ENCODE measurements around the gene AFAP1L2. TPM values are rescaled to one million over a fixed set of nuclear protein-coding genes. Genes with fewer than 3 reads are reported as not detected.

AFAP1L2 gene
- total RNA-seq, 2 donors from 2014 or later: 1.3 to 8.8 TPM

GRCh38 chr10:114326795-114327194, 77.5 kb downstream of the AFAP1L2 start:
- DNase-seq (ENCODE audit: low spot score) (no peak), ATAC-seq (no peak)
- Mint-ChIP-seq H3K4me3 (no peak overlapping the region), H3K9me3 (no peaks in the 10 kb centered on the region), H3K36me3 (no peaks in the 10 kb centered on the region), H3K27ac (no peak overlapping the region), H3K4me1 (ENCODE audit: low read depth in 2 of 2) (no peaks in the 10 kb centered on the region), H3K27me3 (no peaks in the 10 kb centered on the region)

GRCh38 chr10:114323023-114323422, 81.3 kb downstream of the AFAP1L2 start:
- H3K27ac Mint-ChIP-seq: no peak overlapping the region
- H3K4me1 Mint-ChIP-seq (ENCODE audit: low read depth in 2 of 2): peaks cover 0 to 3% of the 10 kb centered on the region in 2 donors
- H3K36me3 Mint-ChIP-seq: no peaks in the 10 kb centered on the region
- H3K27me3 Mint-ChIP-seq: peaks cover 2 to 3% of the 10 kb centered on the region in 2 donors
- no peak overlapping the region for H3K4me3 Mint-ChIP-seq
- no peaks in the 10 kb centered on the region for H3K9me3 Mint-ChIP-seq
- no peak for ATAC-seq
- no peak for DNase-seq (ENCODE audit: low spot score)

GRCh38 chr10:114322344-114322743, 82.0 kb downstream of the AFAP1L2 start:
- ATAC-seq: no peak
- H3K27me3 Mint-ChIP-seq: peaks cover 3 to 5% of the 10 kb centered on the region in 2 donors
- no peaks in the 10 kb centered on the region for H3K36me3 Mint-ChIP-seq
- H3K4me3 Mint-ChIP-seq: no peak overlapping the region
- no peaks in the 10 kb centered on the region for H3K9me3 Mint-ChIP-seq
- no peak for DNase-seq (ENCODE audit: low spot score)
- H3K4me1 Mint-ChIP-seq (ENCODE audit: low read depth in 2 of 2): peaks cover 0 to 3% of the 10 kb centered on the region in 2 donors
- H3K27ac Mint-ChIP-seq: no peak overlapping the region

DNA sequence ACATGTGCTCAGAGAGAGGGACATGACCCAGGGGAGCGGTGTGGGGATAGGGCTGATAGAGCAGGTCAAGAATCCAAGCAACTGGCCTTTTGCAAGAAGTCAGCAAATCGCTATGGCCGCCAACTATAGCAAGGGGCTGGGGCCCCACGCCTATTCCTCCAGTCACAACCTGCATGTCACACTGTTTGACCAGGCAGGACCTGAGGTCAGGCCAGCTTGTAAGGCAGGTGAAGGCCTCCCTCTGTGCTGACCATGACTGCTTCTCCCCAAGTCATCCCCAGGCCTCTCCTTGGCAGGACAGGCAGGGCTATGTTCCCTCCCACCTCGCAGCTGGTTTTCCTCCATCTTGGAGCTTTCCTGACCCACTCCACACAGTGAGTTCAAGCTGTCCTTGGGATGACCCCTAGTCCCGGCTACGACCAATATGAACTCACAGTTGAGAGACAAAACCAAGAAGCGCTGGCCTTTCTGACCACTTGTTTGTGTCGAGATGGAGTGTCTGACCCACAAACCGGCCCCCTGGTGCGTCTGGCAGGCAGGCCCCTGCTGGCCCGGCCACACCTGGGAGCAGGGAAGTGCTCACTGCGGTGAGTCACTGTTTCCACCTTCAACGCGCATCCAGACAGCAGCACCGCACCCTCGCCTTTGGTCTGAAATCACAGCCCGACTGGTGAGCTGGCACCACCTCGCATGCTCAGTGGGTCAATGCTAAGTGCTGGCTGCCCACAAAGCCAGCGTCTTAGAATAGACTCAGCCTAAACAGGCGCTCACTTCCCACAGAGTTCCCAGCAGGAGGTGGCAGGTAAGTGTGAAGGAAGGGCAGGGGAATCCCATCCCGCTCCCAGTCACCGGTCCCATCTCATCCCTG, 83.8 kb downstream of the AFAP1L2 start:
- Mint-ChIP-seq H3K4me1 (ENCODE audit: low read depth in 2 of 2) (peaks cover 0 to 3% of the 10 kb centered on the region in 2 donors), H3K4me3 (no peak overlapping the region), H3K27ac (no peak overlapping the region), H3K36me3 (no peaks in the 10 kb centered on the region), H3K9me3 (no peaks in the 10 kb centered on the region), H3K27me3 (peaks cover 6 to 12% of the 10 kb centered on the region in 2 donors)
- ATAC-seq (no peak), DNase-seq (ENCODE audit: low spot score) (no peak)

GRCh38 chr10:114319406-114320248, 84.7 kb downstream of the AFAP1L2 start:
- Mint-ChIP-seq H3K27me3 (peaks cover 6 to 12% of the 10 kb centered on the region in 2 donors), H3K4me3 (no peak overlapping the region), H3K27ac (no peak overlapping the region), H3K4me1 (ENCODE audit: low read depth in 2 of 2) (peaks cover 0 to 3% of the 10 kb centered on the region in 2 donors), H3K9me3 (no peaks in the 10 kb centered on the region), H3K36me3 (no peaks in the 10 kb centered on the region)
- ATAC-seq (no peak), DNase-seq (ENCODE audit: low spot score) (peak; percentile 15)

DNA sequence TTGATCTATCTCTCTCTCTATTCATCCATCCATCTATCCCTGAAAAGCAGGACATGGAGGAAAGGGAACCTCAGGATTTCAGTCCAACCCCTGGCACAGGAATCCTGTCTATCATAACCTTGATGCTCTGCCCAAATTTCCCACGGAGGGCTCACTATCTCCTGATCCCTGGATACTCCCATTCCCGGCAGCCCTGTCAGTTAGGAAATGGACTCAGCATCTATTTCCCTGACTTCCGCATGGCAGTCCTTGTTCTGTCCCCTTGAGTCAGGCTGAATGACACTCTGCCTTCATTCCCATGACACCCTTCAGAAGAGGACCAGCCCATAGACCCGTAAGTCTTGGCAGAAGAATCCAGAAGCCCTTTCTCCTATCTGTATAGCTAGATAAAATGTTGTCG, 87.6 kb downstream of the AFAP1L2 start:
- H3K4me1 Mint-ChIP-seq (ENCODE audit: low read depth in 2 of 2): peaks cover 0 to 3% of the 10 kb centered on the region in 2 donors
- H3K36me3 Mint-ChIP-seq: no peaks in the 10 kb centered on the region
- H3K27me3 Mint-ChIP-seq: peaks cover 6 to 12% of the 10 kb centered on the region in 2 donors
- DNase-seq (ENCODE audit: low spot score) (no peak), ATAC-seq (no peak)
- no peaks in the 10 kb centered on the region for H3K9me3 Mint-ChIP-seq
- H3K27ac Mint-ChIP-seq: peak overlapping the region in 1 of 2 donors; percentile 2
- H3K4me3 Mint-ChIP-seq: no peak overlapping the region

DNA sequence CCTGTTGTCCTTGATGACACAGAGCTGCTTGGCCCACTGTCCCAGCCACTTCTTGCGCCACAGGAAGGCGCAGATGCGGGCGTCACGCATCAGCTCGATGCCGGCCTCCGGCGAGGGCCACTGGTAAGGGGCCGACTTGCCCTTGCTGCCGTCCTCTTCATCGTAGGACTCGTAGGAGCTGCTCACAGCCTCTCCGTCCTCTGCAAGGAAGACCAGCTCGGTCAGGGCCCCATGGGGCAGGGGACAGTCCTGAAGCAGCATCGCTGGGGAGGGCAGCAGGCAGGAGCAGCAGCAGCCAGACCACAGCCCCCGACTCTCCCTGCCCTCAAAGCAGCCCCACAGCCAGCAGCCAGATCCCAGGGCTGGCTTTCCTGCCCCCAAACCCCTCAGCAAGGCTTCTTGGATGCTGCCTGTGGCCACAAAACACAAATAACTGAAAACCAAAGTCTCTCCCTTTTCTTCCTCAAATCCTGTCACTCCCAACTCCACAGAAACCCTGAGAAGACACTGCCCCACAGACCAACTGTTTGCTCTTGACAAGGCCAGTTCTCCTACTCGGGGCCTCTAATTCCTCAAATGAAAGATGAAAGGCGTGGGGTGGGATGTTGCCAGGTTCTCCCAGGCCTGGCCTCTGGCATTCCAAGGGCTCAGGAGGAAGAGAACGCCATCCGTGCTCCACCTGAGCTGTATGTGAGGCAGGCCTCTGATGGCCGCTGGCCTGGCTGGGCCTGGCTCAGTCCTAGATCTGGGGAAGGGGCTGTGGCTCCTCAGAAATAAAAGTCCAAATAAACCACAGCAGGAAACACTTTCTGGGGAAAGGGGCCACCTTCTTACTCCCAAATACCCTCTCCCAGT, 88.5 kb downstream of the AFAP1L2 start:
- H3K4me1 Mint-ChIP-seq (ENCODE audit: low read depth in 2 of 2): peaks cover 0 to 3% of the 10 kb centered on the region in 2 donors
- peaks cover 6 to 12% of the 10 kb centered on the region in 2 donors for H3K27me3 Mint-ChIP-seq
- ATAC-seq (peak; percentile 29 to 37), DNase-seq (ENCODE audit: low spot score) (no peak)
- H3K27ac Mint-ChIP-seq: peak overlapping the region in 1 of 2 donors; percentile 2
- no peaks in the 10 kb centered on the region for H3K36me3 Mint-ChIP-seq
- H3K4me3 Mint-ChIP-seq: no peak overlapping the region
- no peaks in the 10 kb centered on the region for H3K9me3 Mint-ChIP-seq

DNA sequence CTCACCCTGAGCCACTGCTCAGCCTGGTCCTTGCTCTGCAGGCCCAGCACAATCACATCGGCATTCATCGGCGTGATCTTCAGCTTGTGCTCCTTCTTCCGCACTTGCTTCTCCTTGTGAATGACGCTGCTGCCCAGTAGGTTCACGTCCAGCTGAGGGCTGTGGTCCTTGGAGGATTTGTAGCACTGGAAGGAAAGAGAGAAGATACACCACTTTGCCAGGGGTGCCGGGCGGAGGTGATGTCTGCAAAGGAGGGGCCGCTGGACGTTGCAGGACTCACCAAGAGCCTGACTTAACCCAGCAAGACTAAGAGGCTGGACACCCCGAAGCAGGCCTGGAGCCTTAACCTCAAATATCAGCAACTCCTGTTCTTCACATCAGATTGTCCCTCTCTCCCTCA, 90.4 kb downstream of the AFAP1L2 start:
- no peaks in the 10 kb centered on the region for H3K36me3 Mint-ChIP-seq
- H3K27me3 Mint-ChIP-seq: peaks cover 3 to 12% of the 10 kb centered on the region in 2 donors
- no peaks in the 10 kb centered on the region for H3K4me1 Mint-ChIP-seq (ENCODE audit: low read depth in 2 of 2)
- H3K9me3 Mint-ChIP-seq: no peaks in the 10 kb centered on the region
- ATAC-seq (no peak), DNase-seq (ENCODE audit: low spot score) (no peak)
- H3K27ac Mint-ChIP-seq: no peak overlapping the region
- H3K4me3 Mint-ChIP-seq: no peak overlapping the region

DNA sequence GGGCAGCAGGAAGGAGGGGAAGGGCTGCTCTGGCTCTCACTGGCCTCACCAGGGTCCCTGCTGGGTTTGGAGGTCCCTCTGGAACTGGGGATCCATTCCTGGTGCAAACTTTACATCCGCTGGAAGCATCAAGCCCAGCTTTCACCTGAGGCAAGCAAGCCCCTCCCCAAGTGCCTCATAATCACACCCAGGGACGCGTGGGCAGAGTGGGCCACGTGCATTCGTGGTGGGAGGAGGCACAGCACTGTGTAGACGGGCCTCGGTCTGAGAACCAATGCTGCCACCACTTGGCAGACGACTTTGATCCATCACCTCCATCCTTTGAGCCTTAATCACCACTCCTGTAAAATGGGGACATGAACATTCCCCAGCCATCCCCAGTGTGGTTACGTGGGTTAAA, 91.2 kb downstream of the AFAP1L2 start:
- DNase-seq (ENCODE audit: low spot score) (no peak), ATAC-seq (no peak)
- Mint-ChIP-seq H3K27me3 (peaks cover 3 to 11% of the 10 kb centered on the region in 2 donors), H3K36me3 (no peaks in the 10 kb centered on the region), H3K27ac (no peak overlapping the region), H3K4me1 (ENCODE audit: low read depth in 2 of 2) (no peaks in the 10 kb centered on the region), H3K9me3 (no peaks in the 10 kb centered on the region), H3K4me3 (no peak overlapping the region)

DNA sequence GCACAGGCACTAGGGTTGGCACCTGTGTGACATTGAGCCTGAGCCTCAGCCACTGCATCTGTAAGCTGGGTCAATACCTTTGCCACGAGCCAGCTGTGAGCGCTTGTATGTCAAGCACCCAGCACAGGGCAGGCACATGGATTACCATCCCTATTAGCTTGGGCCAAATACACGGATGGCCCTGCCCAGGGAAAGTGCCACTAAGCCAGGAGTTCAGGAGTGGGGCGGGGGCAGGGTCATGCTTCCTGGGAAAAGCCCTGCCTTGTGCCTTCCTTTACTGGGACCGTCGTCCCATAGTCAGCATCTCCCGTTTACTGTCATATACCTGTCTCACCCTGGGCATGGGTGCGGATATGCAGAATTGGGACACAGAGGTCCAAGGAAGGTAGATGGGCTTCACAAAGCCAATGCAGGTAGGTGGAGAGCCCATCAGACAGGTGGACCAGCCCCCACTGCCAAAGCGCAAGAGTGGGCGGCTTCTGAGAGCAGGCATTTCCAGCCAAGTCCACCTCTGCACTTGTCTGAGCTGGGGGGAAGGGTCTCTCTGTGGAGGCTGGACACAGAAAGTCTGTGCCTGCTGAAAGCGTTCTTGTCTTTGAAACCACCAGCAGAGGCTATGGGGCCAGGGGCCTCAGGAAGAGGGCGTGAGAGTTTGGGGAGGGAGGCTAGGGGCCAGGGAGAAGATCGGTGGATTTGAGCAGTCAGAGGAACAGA, 92.6 kb downstream of the AFAP1L2 start:
- Mint-ChIP-seq H3K27ac (no peak overlapping the region), H3K27me3 (peaks cover 4 to 6% of the 10 kb centered on the region in 2 donors), H3K4me1 (ENCODE audit: low read depth in 2 of 2) (no peaks in the 10 kb centered on the region), H3K4me3 (no peak overlapping the region), H3K36me3 (no peaks in the 10 kb centered on the region), H3K9me3 (no peaks in the 10 kb centered on the region)
- DNase-seq (ENCODE audit: low spot score): no peak
- ATAC-seq: no peak

DNA sequence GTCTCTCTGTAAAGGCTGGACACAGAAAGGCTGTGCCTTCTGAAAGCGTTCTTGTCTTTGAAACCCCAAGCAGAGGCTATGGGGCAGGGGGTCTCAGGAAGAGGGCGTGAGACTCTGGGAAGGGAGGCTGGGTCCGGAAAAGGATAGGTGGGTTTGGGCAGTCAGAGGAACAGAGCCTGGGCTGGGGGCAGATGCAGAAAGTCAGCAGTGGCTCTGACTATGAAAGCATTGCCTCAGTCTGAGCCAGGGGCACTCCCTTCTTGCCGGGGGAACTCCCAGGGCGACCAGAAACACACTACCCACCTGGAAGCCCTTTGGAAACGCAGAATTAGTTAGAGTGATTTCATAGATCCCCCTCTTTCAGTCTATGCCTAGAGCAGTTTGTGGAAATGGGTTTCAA, 93.3 kb downstream of the AFAP1L2 start:
- no peak for DNase-seq (ENCODE audit: low spot score)
- Mint-ChIP-seq H3K9me3 (no peaks in the 10 kb centered on the region), H3K27me3 (peaks cover 0 to 2% of the 10 kb centered on the region in 2 donors), H3K4me3 (no peak overlapping the region), H3K36me3 (no peaks in the 10 kb centered on the region), H3K27ac (no peak overlapping the region), H3K4me1 (ENCODE audit: low read depth in 2 of 2) (no peaks in the 10 kb centered on the region)
- ATAC-seq: no peak

- DNase-seq (ENCODE audit: low spot score) (no peak), ATAC-seq (no peak)
- H3K27me3 Mint-ChIP-seq: peaks cover 0 to 2% of the 10 kb centered on the region in 2 donors
- H3K9me3 Mint-ChIP-seq: no peaks in the 10 kb centered on the region
- H3K4me3 Mint-ChIP-seq: no peak overlapping the region
- H3K27ac Mint-ChIP-seq: no peak overlapping the region
- H3K4me1 Mint-ChIP-seq (ENCODE audit: low read depth in 2 of 2): no peaks in the 10 kb centered on the region
- no peaks in the 10 kb centered on the region for H3K36me3 Mint-ChIP-seq
Observed at GRCh38 chr10:114310346-114310745, 94.0 kb downstream of the AFAP1L2 start.

- DNase-seq (ENCODE audit: low spot score): no peak
- Mint-ChIP-seq H3K4me3 (no peak overlapping the region), H3K27ac (no peak overlapping the region), H3K36me3 (no peaks in the 10 kb centered on the region), H3K27me3 (peaks cover 0 to 2% of the 10 kb centered on the region in 2 donors), H3K9me3 (no peaks in the 10 kb centered on the region), H3K4me1 (ENCODE audit: low read depth in 2 of 2) (peaks cover 3 to 4% of the 10 kb centered on the region in 2 donors)
- ATAC-seq: no peak
Observed at GRCh38 chr10:114309364-114309651, 95.0 kb downstream of the AFAP1L2 start.
